Naive thymus-derived CD4-positive, alpha-beta T cell (primary cell): ENCODE data around the gene PDCD11. TPM values are rescaled to one million over a fixed set of nuclear protein-coding genes. Genes with fewer than 3 reads are reported as not detected.

Experiments
- microRNA-seq: library from miRNA; unstranded; fragments of <30 nt; microRNA quantifications from one replicate; pipeline ENCODE4 v1.2.0, GENCODE V29; 2022; ENCODE audit warnings: borderline microRNAs expressed
- polyA plus RNA-seq, 2 donors: library from polyadenylated mRNA; unstranded; fragments of 300-500 nt; fragmentation: Illumina TruSeq; gene quantifications; one replicate each; pipeline ENCODE4 v1.2.3, GENCODE V29; 2021
- total RNA-seq, 6 experiments: library from RNA in 5 of 6; stranded (reverse) in 5 of 6; gene quantifications; 1 replicate in 5 of 6; 2 replicates in 1 of 6; pipeline ENCODE4 v1.2.3 and lab custom pipeline; 2021 to 2026

The PDCD11 gene
- total and polyA plus RNA-seq, 7 experiments from 2014 or later, result 7.5 to 56.3 (median 31.9) TPM

Small RNA genes lying within 50 kb of the gene (microRNA-seq; reads per million reads assigned to microRNA genes)
- 446 reads per million, percentile 71 among the genes with 10 or more reads in this experiment for gene MIR1307

Other genes with a start within 250 kb of the PDCD11 start
- gene NT5C2, start 203.4 kb upstream of the PDCD11 start, total RNA-seq, result 10 to 100 TPM; 53.8 to 87.8 (median 72.3) TPM
- 10 to 100 TPM; 48.7 to 60.6 TPM for gene NT5C2, start 203.4 kb upstream of the PDCD11 start, polyA plus RNA-seq
- not detected for gene RPEL1, start 150.7 kb upstream of the PDCD11 start, total RNA-seq
- gene RPEL1, start 150.7 kb upstream of the PDCD11 start, polyA plus RNA-seq, result not detected
- gene INA, start 119.5 kb upstream of the PDCD11 start, total RNA-seq, result under 1 TPM in 1 of 5 experiments, not detected in 4; 0.31 TPM
- gene INA, start 119.5 kb upstream of the PDCD11 start, polyA plus RNA-seq, result not detected
- 10 to 100 TPM in 1 of 5 experiments, 1 to 10 TPM in 4; 4.3 to 12.0 (median 6.6) TPM for gene PCGF6, start 45.5 kb upstream of the PDCD11 start, total RNA-seq
- 1 to 10 TPM; 6.8 to 7.9 TPM for gene PCGF6, start 45.5 kb upstream of the PDCD11 start, polyA plus RNA-seq
- gene TAF5, start 28.6 kb upstream of the PDCD11 start, total RNA-seq, result 1 to 10 TPM; 4.7 to 8.9 (median 7.1) TPM
- gene TAF5, start 28.6 kb upstream of the PDCD11 start, polyA plus RNA-seq, result 1 to 10 TPM; 2.4 to 4.4 TPM
- 100 to 1,000 TPM; 106 to 334 (median 120) TPM for gene ATP5MK, start 151 bp upstream of the PDCD11 start, total RNA-seq
- 100 to 1,000 TPM; 339 to 525 TPM for gene ATP5MK, start 151 bp upstream of the PDCD11 start, polyA plus RNA-seq
- 10 to 100 TPM in 4 of 5 experiments, 1 to 10 TPM in 1; 3.4 to 67.2 (median 19.3) TPM for gene CALHM2, start 55.7 kb downstream of the PDCD11 start, total RNA-seq
- 1 to 10 TPM; 2.0 to 6.4 TPM for gene CALHM2, start 55.7 kb downstream of the PDCD11 start, polyA plus RNA-seq
- not detected for gene CALHM1, start 62.3 kb downstream of the PDCD11 start, total RNA-seq
- gene CALHM1, start 62.3 kb downstream of the PDCD11 start, polyA plus RNA-seq, result not detected
- not detected for gene CALHM3, start 82.6 kb downstream of the PDCD11 start, total RNA-seq
- not detected for gene CALHM3, start 82.6 kb downstream of the PDCD11 start, polyA plus RNA-seq
- gene NEURL1, start 97.1 kb downstream of the PDCD11 start, total RNA-seq, result 1 to 10 TPM in 3 of 5 experiments, under 1 TPM in 2; 0.81 to 9.2 (median 1.1) TPM
- gene NEURL1, start 97.1 kb downstream of the PDCD11 start, polyA plus RNA-seq, result 1 to 10 TPM in 1 of 2 donors, under 1 TPM in 1; 0.76 to 1.1 TPM